Measurements from ENCODE around the gene TPCN1. TPM values are rescaled to one million over a fixed set of nuclear protein-coding genes. Genes with fewer than 3 reads are reported as not detected.

The TPCN1 gene
- total and polyA plus RNA-seq, 2 of the 13 experiments (the other 11 are each of a cell fraction or from before 2014, with no cell fraction given), result 8.0 to 26.8 TPM

GRCh38 chr12:113184900-113185179, 36.4 kb upstream of the TPCN1 start (continued):
- TF ChIP-seq ZBTB10 (CRISPR knock-in tag; IDR thresholded peaks at IDR 0.05; ENCODE audit: borderline replicate concordance) (peak; percentile 54; the same call in 1 of the 2 replicates), NKX3-1 (CRISPR knock-in tag; IDR thresholded peaks at IDR 0.05) (peak; percentile 66; the same call in 1 of the 2 replicates), KMT2A (CRISPR knock-in tag; IDR thresholded peaks at IDR 0.05) (no peak), ZNF572 (CRISPR knock-in tag; IDR thresholded peaks at IDR 0.05) (peak; percentile 91; the same call in 1 of the 2 replicates), NFYB (CRISPR knock-in tag; IDR thresholded peaks at IDR 0.05) (peak; percentile 94), MZF1 (CRISPR knock-in tag; IDR thresholded peaks at IDR 0.05; ENCODE audit: borderline replicate concordance) (no peak), ZNF609 (CRISPR knock-in tag; IDR thresholded peaks at IDR 0.05; ENCODE audit: borderline replicate concordance) (no peak), ZNF607 (CRISPR knock-in tag; IDR thresholded peaks at IDR 0.05; ENCODE audit: borderline replicate concordance) (peak; percentile 80), ZHX2 (IDR thresholded peaks at IDR 0.05; ENCODE audit: low read depth) (0 out of 2 replicates have a peak, but pooled peaks have one; percentile 11), ZHX2 (CRISPR knock-in tag; IDR thresholded peaks at IDR 0.05; ENCODE audit: borderline replicate concordance) (no peak), NR2F6 (IDR thresholded peaks at IDR 0.05) (no peak), NR2F6 (CRISPR knock-in tag; IDR thresholded peaks at IDR 0.05) (no peak), ATM (IDR thresholded peaks at IDR 0.05; ENCODE audit: borderline replicate concordance) (no peak), ZNF503 (CRISPR knock-in tag; IDR thresholded peaks at IDR 0.05) (no peak)
